Eye (tissue), 1 donor: ENCODE measurements around the gene SCAPER.
"Not testable (repeated sequence)": the region's sequence is repeated elsewhere in the genome, so short reads cannot be mapped to it uniquely, and the experiment has no call there.

Experiments
- DNase-seq: peaks from one replicate; pipeline ENCODE4 v3.0.0-alpha.2; 2015

Gene SCAPER

GRCh38 chr15:76303909-76304308 lies 601.2 kb downstream of the SCAPER start:
- DNase-seq = no peak

DNA sequence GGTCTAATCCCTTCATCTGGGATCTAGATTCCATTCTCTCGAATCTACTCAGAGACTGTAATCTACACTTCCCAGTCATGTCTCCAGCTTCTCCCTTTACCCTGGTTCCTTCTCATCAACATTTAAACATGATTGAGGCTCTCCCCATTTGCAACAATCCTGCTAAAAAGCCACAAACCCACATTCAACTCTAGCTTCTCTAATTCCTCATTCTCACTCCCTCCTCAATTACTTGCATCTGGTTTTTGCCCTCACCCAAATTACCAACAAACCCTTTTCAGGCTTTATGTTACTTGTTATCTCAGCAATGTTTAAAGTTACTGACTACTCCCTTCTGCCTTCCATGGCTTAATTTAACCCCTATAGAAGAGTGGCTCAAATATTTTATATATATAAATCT lies 605.4 kb downstream of the SCAPER start:
- DNase-seq = no peak

DNA sequence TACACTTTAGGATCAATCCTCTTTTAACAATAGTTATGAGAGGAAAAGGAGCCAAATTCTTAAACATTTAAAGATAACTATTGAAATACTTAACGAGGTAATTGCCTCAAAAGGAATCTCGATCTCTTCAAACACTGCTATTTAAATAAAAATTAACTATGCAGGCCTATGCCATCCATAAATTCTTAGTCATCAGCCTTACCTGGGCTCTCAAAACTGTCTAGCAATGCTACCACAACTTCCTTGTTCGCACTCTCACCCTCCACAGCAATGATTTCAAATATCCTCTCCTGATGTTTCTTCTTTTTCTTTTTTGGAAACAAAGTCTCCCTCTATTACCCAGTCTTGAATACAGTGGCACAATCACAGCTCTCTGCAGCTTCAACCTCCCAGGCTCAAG lies 606.2 kb downstream of the SCAPER start:
- no peak for DNase-seq

- DNase-seq = not testable (repeated sequence)
Measured at GRCh38 chr15:76297951-76298350, 607.2 kb downstream of the SCAPER start.
